Stimulated activated naive CD8-positive, alpha-beta T cell treated with anti-CD3 and anti-CD28 coated beads, Interleukin-15, Interleukin-2, amounts not matched to agents 100 ng/mL and 50 ng/mL, for 24 hours (primary cell): ENCODE data around the gene RAB12.

Source experiments
- H3K27ac Mint-ChIP-seq: one replicate; pipeline ENCODE4 v1.8.0; 2021; ENCODE audit warnings: mild to moderate bottlenecking, mixed read lengths
- H3K27me3 Mint-ChIP-seq: one replicate; pipeline ENCODE4 v1.8.0; 2021; ENCODE audit warnings: mixed read lengths
- H3K36me3 Mint-ChIP-seq: one replicate; pipeline ENCODE4 v1.8.0; 2021; ENCODE audit warnings: low read depth, mixed read lengths
- H3K4me1 Mint-ChIP-seq: one replicate; pipeline ENCODE4 v1.8.0; 2021; ENCODE audit warnings: low read depth, mixed read lengths
- H3K4me3 Mint-ChIP-seq: one replicate; pipeline ENCODE4 v1.8.0; 2021; ENCODE audit warnings: mild to moderate bottlenecking, mixed read lengths
- H3K9me3 Mint-ChIP-seq: one replicate; pipeline ENCODE4 v1.8.0; 2021; ENCODE audit warnings: mixed read lengths

The RAB12 gene

GRCh38 chr18:8603663-8604520, 5.3 kb upstream of the RAB12 start:
- H3K27ac Mint-ChIP-seq = no peak overlapping the region
- peaks cover 14% of the 10 kb centered on the region for H3K27me3 Mint-ChIP-seq
- peak overlapping the region; percentile 30 for H3K4me3 Mint-ChIP-seq
- peaks cover 43% of the 10 kb centered on the region for H3K4me1 Mint-ChIP-seq
- H3K36me3 Mint-ChIP-seq = no peaks in the 10 kb centered on the region
- H3K9me3 Mint-ChIP-seq = no peaks in the 10 kb centered on the region

GRCh38 chr18:8605974-8606373, 3.3 kb upstream of the RAB12 start:
- H3K27ac Mint-ChIP-seq = no peak overlapping the region
- H3K36me3 Mint-ChIP-seq = peaks cover 8% of the 10 kb centered on the region
- no peak overlapping the region for H3K4me3 Mint-ChIP-seq
- peaks cover 14% of the 10 kb centered on the region for H3K27me3 Mint-ChIP-seq
- no peaks in the 10 kb centered on the region for H3K9me3 Mint-ChIP-seq
- peaks cover 51% of the 10 kb centered on the region for H3K4me1 Mint-ChIP-seq

GRCh38 chr18:8607776-8608742, 1.2 kb upstream of the RAB12 start:
- peak overlapping the region; percentile 89 for H3K27ac Mint-ChIP-seq
- peaks cover 1% of the 10 kb centered on the region for H3K27me3 Mint-ChIP-seq
- H3K9me3 Mint-ChIP-seq = no peaks in the 10 kb centered on the region
- H3K4me1 Mint-ChIP-seq = peaks cover 54% of the 10 kb centered on the region
- peaks cover 20% of the 10 kb centered on the region for H3K36me3 Mint-ChIP-seq
- H3K4me3 Mint-ChIP-seq = peak overlapping the region; percentile 84

GRCh38 chr18:8609659-8610458, 622 bp downstream of the RAB12 start:
- no peaks in the 10 kb centered on the region for H3K9me3 Mint-ChIP-seq
- peaks cover 67% of the 10 kb centered on the region for H3K4me1 Mint-ChIP-seq
- peak overlapping the region; percentile 95 for H3K4me3 Mint-ChIP-seq
- H3K36me3 Mint-ChIP-seq = peaks cover 26% of the 10 kb centered on the region
- H3K27ac Mint-ChIP-seq = peak overlapping the region; percentile 92
- no peaks in the 10 kb centered on the region for H3K27me3 Mint-ChIP-seq

GRCh38 chr18:8610459-8610851, 1.2 kb downstream of the RAB12 start:
- peak overlapping the region; percentile 92 for H3K27ac Mint-ChIP-seq
- no peaks in the 10 kb centered on the region for H3K27me3 Mint-ChIP-seq
- no peaks in the 10 kb centered on the region for H3K9me3 Mint-ChIP-seq
- H3K4me1 Mint-ChIP-seq = peaks cover 73% of the 10 kb centered on the region
- H3K36me3 Mint-ChIP-seq = peaks cover 32% of the 10 kb centered on the region
- peak overlapping the region; percentile 95 for H3K4me3 Mint-ChIP-seq

- no peaks in the 10 kb centered on the region for H3K9me3 Mint-ChIP-seq
- peaks cover 78% of the 10 kb centered on the region for H3K4me1 Mint-ChIP-seq
- H3K27ac Mint-ChIP-seq = no peak overlapping the region
- peak overlapping the region; percentile 95 for H3K4me3 Mint-ChIP-seq
- H3K27me3 Mint-ChIP-seq = no peaks in the 10 kb centered on the region
- peaks cover 42% of the 10 kb centered on the region for H3K36me3 Mint-ChIP-seq
Observed at GRCh38 chr18:8611916-8612576, 2.8 kb downstream of the RAB12 start.

- no peaks in the 10 kb centered on the region for H3K9me3 Mint-ChIP-seq
- no peaks in the 10 kb centered on the region for H3K27me3 Mint-ChIP-seq
- H3K4me3 Mint-ChIP-seq = no peak overlapping the region
- peaks cover 86% of the 10 kb centered on the region for H3K4me1 Mint-ChIP-seq
- H3K27ac Mint-ChIP-seq = peak overlapping the region; percentile 63
- H3K36me3 Mint-ChIP-seq = peaks cover 61% of the 10 kb centered on the region
Observed at GRCh38 chr18:8614875-8615274, 5.6 kb downstream of the RAB12 start.

GRCh38 chr18:8615397-8616027, 6.3 kb downstream of the RAB12 start:
- peak overlapping the region; percentile 56 for H3K27ac Mint-ChIP-seq
- H3K4me1 Mint-ChIP-seq = peaks cover 90% of the 10 kb centered on the region
- peaks cover 63% of the 10 kb centered on the region for H3K36me3 Mint-ChIP-seq
- no peaks in the 10 kb centered on the region for H3K9me3 Mint-ChIP-seq
- H3K4me3 Mint-ChIP-seq = no peak overlapping the region
- no peaks in the 10 kb centered on the region for H3K27me3 Mint-ChIP-seq

GRCh38 chr18:8616028-8616401, 6.8 kb downstream of the RAB12 start:
- H3K36me3 Mint-ChIP-seq = peaks cover 63% of the 10 kb centered on the region
- H3K27me3 Mint-ChIP-seq = no peaks in the 10 kb centered on the region

GRCh38 chr18:8617907-8618306, 8.7 kb downstream of the RAB12 start:
- Mint-ChIP-seq H3K27me3 (no peaks in the 10 kb centered on the region), H3K4me3 (no peak overlapping the region), H3K9me3 (peaks cover 5% of the 10 kb centered on the region), H3K36me3 (peaks cover 71% of the 10 kb centered on the region), H3K4me1 (peaks cover 88% of the 10 kb centered on the region), H3K27ac (no peak overlapping the region)

More at GRCh38 chr18:8616028-8616401, 6.8 kb downstream of the RAB12 start:
- Mint-ChIP-seq H3K4me1 (peaks cover 90% of the 10 kb centered on the region), H3K4me3 (no peak overlapping the region), H3K27ac (no peak overlapping the region), H3K9me3 (no peaks in the 10 kb centered on the region)

GRCh38 chr18:8619041-8619440, 9.8 kb downstream of the RAB12 start:
- H3K27ac Mint-ChIP-seq = no peak overlapping the region
- H3K27me3 Mint-ChIP-seq = no peaks in the 10 kb centered on the region
- H3K36me3 Mint-ChIP-seq = peaks cover 75% of the 10 kb centered on the region
- H3K9me3 Mint-ChIP-seq = peaks cover 5% of the 10 kb centered on the region
- peaks cover 88% of the 10 kb centered on the region for H3K4me1 Mint-ChIP-seq
- no peak overlapping the region for H3K4me3 Mint-ChIP-seq

GRCh38 chr18:8619835-8620577, 10.8 kb downstream of the RAB12 start:
- Mint-ChIP-seq H3K4me1 (peaks cover 89% of the 10 kb centered on the region), H3K9me3 (peaks cover 5% of the 10 kb centered on the region), H3K27me3 (no peaks in the 10 kb centered on the region), H3K27ac (no peak overlapping the region), H3K4me3 (no peak overlapping the region), H3K36me3 (peaks cover 78% of the 10 kb centered on the region)

- Mint-ChIP-seq H3K27me3 (no peaks in the 10 kb centered on the region), H3K4me1 (peaks cover 80% of the 10 kb centered on the region), H3K9me3 (peaks cover 5% of the 10 kb centered on the region), H3K36me3 (peaks cover 80% of the 10 kb centered on the region), H3K4me3 (no peak overlapping the region), H3K27ac (no peak overlapping the region)
Observed at GRCh38 chr18:8620845-8621244, 11.6 kb downstream of the RAB12 start.
